Ecto neural progenitor cell (in vitro differentiated cells): Measurements from ENCODE around the gene CFHR4.
A peak's percentile ranks its signal among the peaks of the same experiment; 100 is the strongest.
"Not testable (repeated sequence)": the region's sequence is repeated elsewhere in the genome, so short reads cannot be mapped to it uniquely, and the experiment has no call there.

Experiments
- DNase-seq: peaks from one replicate; pipeline ENCODE4 v3.0.0-alpha.2; 2018; ENCODE audit warnings: low spot score

CFHR4 gene

GRCh38 chr1:196887515-196888239, at the start of gene CFHR4:
TSS of gene CFHR4 (plus strand) at chr1:196888052. CDS start at chr1:196888151, 99 bp downstream.
- no peak for DNase-seq

- DNase-seq = not testable (repeated sequence)
Observed at GRCh38 chr1:196849613-196850492, 38.0 kb upstream of the CFHR4 start.

- peak; percentile 46 for DNase-seq
Observed at GRCh38 chr1:196856053-196856452, 31.8 kb upstream of the CFHR4 start.

- no peak for DNase-seq
Observed at GRCh38 chr1:196857188-196857587, 30.7 kb upstream of the CFHR4 start.

- no peak for DNase-seq
Observed at GRCh38 chr1:196858811-196859210, 29.0 kb upstream of the CFHR4 start.

- no peak for DNase-seq
Observed at GRCh38 chr1:196860323-196860884, 27.4 kb upstream of the CFHR4 start.

- DNase-seq = no peak
Observed at GRCh38 chr1:196861429-196861828, 26.4 kb upstream of the CFHR4 start.

- DNase-seq = no peak
Observed at GRCh38 chr1:196866974-196867373, 20.9 kb upstream of the CFHR4 start.

GRCh38 chr1:196873385-196873784, 14.5 kb upstream of the CFHR4 start:
- no peak for DNase-seq

GRCh38 chr1:196875935-196876334, 11.9 kb upstream of the CFHR4 start:
- DNase-seq = no peak

- peak; percentile 66 for DNase-seq
Observed at GRCh38 chr1:196877964-196878363, 9.9 kb upstream of the CFHR4 start.

GRCh38 chr1:196886560-196886959, 1.3 kb upstream of the CFHR4 start:
- not testable (repeated sequence) for DNase-seq

GRCh38 chr1:196890668-196891067, 2.8 kb downstream of the CFHR4 start:
- DNase-seq = no peak

- DNase-seq = no peak
Observed at GRCh38 chr1:196891251-196891650, 3.4 kb downstream of the CFHR4 start.

GRCh38 chr1:196896355-196896754, 8.5 kb downstream of the CFHR4 start:
- no peak for DNase-seq

GRCh38 chr1:196897158-196897828, 9.4 kb downstream of the CFHR4 start:
- DNase-seq = peak; percentile 51

GRCh38 chr1:196902344-196902743, 14.5 kb downstream of the CFHR4 start:
- DNase-seq = no peak

GRCh38 chr1:196910215-196910614, 22.4 kb downstream of the CFHR4 start:
- no peak for DNase-seq

GRCh38 chr1:196912283-196912682, 24.4 kb downstream of the CFHR4 start:
- DNase-seq = not testable (repeated sequence)

- DNase-seq = not testable (repeated sequence)
Observed at GRCh38 chr1:196926839-196927238, 39.0 kb downstream of the CFHR4 start.

GRCh38 chr1:196932853-196933252, 45.0 kb downstream of the CFHR4 start:
- DNase-seq = not testable (repeated sequence)

GRCh38 chr1:196933531-196934189, 45.8 kb downstream of the CFHR4 start:
- DNase-seq = no peak
